22Rv1 (cell line): ENCODE data around the gene LDLR.

ENCODE experiments used
- ZFX ChIP-seq: fragments of 450-650 bp; IDR thresholded peaks from 2 replicates; pipeline ENCODE4 v1.6.1; 2017; ENCODE audit warnings: antibody characterized with exemption, borderline replicate concordance
- TF ChIP-seq, protein P1 (sequence below): fragments of 450-650 bp; IDR thresholded peaks from 2 replicates; pipeline ENCODE4 v1.5.1; 2017; ENCODE audit warnings: mild to moderate bottlenecking

DNA sequence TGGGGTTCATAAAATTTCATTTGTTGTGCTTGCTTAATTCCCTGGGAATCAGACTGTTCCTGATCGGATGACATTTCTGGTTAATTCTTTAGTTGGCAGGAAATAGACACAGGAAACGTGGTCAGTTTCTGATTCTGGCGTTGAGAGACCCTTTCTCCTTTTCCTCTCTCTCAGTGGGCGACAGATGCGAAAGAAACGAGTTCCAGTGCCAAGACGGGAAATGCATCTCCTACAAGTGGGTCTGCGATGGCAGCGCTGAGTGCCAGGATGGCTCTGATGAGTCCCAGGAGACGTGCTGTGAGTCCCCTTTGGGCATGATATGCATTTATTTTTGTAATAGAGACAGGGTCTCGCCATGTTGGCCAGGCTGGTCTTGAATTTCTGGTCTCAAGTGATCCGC, 10.8 kb downstream of the LDLR start:
- TF ChIP-seq, protein P1, sequence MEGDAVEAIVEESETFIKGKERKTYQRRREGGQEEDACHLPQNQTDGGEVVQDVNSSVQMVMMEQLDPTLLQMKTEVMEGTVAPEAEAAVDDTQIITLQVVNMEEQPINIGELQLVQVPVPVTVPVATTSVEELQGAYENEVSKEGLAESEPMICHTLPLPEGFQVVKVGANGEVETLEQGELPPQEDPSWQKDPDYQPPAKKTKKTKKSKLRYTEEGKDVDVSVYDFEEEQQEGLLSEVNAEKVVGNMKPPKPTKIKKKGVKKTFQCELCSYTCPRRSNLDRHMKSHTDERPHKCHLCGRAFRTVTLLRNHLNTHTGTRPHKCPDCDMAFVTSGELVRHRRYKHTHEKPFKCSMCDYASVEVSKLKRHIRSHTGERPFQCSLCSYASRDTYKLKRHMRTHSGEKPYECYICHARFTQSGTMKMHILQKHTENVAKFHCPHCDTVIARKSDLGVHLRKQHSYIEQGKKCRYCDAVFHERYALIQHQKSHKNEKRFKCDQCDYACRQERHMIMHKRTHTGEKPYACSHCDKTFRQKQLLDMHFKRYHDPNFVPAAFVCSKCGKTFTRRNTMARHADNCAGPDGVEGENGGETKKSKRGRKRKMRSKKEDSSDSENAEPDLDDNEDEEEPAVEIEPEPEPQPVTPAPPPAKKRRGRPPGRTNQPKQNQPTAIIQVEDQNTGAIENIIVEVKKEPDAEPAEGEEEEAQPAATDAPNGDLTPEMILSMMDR, result no peak
- TF ChIP-seq ZFX, result no peak
